ENCODE data around the gene GCC1.
"Not testable (repeated sequence)": the region's sequence is repeated elsewhere in the genome, so short reads cannot be mapped to it uniquely, and the experiment has no call there.

The GCC1 gene

DNA sequence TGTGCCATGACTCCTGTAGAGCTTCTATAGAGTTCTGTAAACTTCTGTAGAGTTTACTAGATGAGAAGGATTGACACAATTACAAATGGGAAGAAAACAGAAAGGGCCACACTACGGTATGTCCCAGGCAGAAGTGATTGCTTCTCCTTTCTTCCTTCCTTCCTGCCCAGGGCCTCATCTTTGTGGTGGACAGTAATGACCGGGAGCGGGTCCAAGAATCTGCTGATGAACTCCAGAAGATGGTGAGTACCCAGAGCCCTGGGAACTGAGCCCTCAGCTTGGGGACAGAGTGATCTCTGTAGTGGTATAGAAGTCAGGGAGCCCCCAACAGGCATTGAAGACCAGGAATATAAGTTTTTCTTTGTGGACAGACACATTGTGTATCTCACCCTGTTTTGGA lies 4.5 kb upstream of the GCC1 start:
- no peak for DNase-seq (ENCODE audit: low read depth in 2 of 2)

DNA sequence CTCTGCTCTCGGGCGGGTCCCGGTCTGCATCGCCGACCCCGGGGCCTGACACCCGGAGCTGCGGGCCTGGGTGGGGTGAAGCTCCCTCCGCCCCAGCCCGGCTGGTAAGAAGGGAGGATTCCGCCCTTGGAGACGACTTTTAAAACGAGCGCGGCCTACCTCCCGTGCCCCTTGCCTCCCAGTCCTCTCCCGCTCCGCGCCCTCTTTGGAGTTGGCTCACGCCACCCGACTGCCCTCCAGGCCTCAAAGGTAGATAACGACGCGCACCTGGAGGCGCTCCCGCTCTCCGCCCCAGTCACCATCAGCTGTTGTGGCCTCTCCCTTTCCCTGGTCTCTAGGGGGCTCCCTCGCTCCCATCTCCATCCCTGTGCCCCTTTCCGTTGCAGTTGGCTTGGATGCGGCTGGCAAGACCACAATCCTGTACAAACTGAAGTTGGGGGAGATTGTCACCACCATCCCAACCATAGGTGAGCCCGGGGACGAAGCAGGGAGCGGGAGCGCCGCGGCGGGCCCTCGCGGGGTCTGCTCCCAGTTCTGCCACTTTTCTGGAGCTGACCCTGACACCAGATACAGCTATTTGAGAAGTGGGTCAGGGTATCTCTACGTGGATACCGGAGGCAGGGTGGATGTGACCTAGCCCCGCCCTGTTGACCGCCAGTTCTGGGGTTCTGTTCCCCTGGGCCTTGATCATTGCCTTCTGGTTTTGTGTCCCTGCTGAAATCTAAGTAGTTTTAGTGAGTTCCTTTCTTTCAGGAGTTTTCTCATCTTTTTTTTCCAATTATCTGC lies 3.5 kb upstream of the GCC1 start:
- peak; percentile 16 to 24 for DNase-seq (ENCODE audit: low read depth in 2 of 2)

GRCh38 chr7:127588019-127588696 lies 2.8 kb upstream of the GCC1 start, which contains the start of gene ARF5:
ARF5 (plus strand) TSS chr7:127588411; CDS start chr7:127588499, 88 bp downstream.
- DNase-seq (ENCODE audit: low read depth in 2 of 2): peak; percentile 66 to 71

DNA sequence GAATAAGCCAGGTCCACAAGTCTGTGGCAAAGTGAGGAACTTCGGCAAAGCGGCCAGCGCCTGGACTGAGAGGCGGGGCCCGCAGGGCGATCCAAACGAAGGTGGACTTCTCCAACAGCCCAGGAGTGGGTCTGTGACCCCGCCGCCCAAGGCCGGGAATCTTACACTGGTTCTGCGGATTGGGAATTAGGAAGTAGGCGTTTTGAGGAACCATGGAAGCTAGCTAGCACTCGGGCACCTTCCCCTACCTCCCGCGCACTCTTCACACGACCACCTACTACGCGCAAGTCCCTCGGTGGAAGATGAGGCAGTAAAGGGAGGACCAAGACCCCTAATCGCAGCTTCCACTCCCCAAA lies 2.2 kb upstream of the GCC1 start:
- DNase-seq (ENCODE audit: low read depth in 2 of 2): no peak

DNA sequence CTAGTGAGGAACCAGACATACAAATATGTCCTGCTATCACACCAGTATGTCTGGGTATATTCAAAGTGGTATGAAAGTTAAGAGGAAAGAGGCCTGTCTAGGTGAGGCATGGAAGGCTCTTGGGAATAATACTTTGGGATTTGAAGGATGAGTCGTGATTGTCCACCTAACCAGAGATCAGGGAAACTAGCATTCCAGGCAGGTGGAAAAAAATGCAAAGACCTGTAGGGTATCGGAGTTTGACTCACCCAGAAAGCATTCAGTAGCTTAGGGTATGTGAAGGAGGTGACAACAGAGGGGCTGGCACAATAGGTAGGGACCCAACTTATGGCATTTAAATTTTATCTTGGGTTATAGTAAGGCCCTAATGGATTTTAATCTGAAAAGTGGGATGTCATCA lies 950 bp upstream of the GCC1 start:
- DNase-seq (ENCODE audit: low read depth in 2 of 2): no peak

- DNase-seq (ENCODE audit: low read depth in 2 of 2): no peak
Observed at GRCh38 chr7:127584648-127585043, 750 bp downstream of the GCC1 start.

- no peak for DNase-seq (ENCODE audit: low read depth in 2 of 2)
Observed at GRCh38 chr7:127582361-127582760, 3.0 kb downstream of the GCC1 start.

DNA sequence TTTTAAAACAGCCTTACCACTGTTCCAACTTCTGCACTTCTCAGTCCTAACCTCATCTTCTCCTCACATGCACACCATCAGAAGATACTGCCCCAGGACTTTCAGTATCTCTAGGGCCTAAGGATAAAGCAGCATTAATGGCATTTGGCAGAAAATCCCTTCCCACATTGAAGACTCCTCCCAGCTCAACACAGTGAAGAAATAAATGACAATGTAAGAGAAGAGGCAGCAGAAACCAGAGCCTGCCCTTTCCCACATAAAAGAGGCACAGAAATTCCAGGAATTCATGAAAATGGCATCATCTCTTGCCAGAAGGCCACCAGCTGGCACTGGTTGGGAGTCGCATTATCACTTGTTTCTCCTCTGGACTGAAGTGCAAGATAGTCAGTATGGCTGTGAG lies 3.7 kb downstream of the GCC1 start:
- DNase-seq (ENCODE audit: low read depth in 2 of 2): no peak

DNA sequence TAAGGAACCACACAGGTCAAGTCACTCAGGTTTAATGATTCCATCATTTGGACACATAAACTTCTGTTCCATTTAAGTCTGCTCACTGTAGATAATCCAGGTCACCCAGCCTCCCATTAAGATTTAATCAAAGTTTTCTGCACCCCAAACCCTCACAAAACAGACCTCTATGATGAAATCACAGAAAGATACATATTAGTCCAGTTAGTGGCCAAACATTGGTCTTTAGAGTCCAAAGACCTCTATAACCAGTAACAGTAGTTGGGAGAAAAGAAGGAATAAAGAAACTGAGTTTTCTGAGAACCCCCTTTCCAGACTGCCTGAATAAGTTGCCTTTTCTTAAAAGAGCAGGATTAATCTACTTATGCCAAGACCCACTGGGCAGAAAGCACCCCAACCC lies 4.8 kb downstream of the GCC1 start:
- DNase-seq (ENCODE audit: low read depth in 2 of 2): no peak

DNA sequence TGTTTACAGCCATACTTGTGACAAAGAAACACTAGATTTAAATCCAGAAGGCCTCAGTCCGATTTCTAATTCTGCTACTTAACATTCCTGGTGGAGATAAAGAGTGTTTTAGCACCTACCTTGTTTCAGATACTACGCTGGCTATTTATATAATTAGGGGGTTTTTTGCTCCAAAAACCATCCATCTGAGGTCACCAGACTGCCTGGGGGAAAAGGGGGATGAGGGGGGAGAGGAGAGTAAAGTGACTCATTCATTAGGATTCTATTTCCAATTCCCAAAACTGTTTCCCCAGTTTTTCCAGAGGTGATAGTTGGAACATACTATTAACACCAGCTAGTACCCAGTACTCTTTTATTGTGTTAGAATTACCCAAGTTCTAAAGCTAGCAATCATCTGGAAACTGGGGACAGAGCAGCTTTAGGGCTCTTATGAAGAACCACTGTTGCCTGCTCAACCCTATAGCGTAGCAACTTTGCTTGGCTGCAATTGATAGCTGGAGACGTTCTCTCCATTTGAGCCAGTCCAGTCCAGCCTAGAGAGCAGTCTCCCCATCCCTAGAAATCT lies 6.6 kb downstream of the GCC1 start:
- DNase-seq (ENCODE audit: low read depth in 2 of 2): no peak

GRCh38 chr7:127578036-127578684 lies 7.2 kb downstream of the GCC1 start:
- DNase-seq (ENCODE audit: low read depth in 2 of 2): peak in 1 of 2 experiments; percentile 15

DNA sequence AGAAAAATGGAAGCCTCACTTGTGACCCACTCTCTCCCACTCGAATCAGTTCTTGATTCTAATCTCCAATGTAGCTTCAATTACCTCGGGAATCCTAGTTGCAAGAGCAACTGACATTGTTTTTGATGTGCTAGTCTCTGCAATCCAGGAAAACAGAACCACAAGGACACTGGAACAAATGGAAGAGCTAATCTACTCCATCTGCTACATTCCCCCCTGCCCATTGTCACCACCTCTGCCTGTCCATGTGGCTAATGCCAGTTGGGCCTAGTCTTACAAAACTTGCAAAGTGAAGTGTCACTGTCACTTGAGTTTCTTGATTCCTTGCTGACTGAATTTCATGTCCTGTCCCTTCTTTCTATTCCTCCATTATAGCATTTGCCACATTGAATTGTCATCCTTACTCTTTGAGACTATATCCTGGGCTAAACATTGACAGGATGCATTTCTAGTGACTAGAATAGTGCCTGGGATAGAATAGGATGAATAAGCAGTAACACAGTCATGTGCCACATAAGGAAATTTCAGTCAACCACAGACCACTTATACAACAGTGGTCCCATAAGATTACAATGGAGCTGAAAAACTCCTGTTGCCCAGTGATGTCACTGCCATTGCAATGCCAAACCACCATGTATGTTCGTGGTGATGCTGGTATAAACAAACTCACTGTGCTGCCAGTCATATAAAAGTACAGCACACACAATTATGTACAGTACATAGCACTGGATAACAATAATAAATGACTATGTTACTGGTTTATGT lies 13.5 kb downstream of the GCC1 start:
- no peak for DNase-seq (ENCODE audit: low read depth in 2 of 2)

GRCh38 chr7:127568034-127568433 lies 17.4 kb downstream of the GCC1 start:
- not testable (repeated sequence) for DNase-seq (ENCODE audit: low read depth in 2 of 2)

GRCh38 chr7:127566242-127566641 lies 19.2 kb downstream of the GCC1 start:
- DNase-seq (ENCODE audit: low read depth in 2 of 2): no peak

DNA sequence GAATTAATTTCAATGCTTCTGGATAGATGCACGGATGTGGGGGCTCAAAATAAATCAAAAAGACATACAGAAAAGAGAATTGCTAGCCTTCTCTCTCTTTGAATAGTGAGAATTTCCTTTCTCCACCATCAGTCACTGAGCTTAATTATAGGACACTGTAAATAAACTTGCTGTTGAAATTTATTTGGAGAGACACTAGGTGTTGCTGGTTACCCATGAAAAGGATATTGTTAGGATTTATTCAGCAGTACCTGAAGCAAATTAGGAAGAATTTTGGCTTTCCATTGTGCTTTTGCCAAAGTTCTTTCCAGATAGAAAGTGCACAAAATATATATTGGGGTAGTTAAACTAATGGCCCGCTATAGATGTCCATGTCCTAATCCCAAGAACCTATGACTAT lies 27.6 kb downstream of the GCC1 start:
- no peak for DNase-seq (ENCODE audit: low read depth in 2 of 2)

DNA sequence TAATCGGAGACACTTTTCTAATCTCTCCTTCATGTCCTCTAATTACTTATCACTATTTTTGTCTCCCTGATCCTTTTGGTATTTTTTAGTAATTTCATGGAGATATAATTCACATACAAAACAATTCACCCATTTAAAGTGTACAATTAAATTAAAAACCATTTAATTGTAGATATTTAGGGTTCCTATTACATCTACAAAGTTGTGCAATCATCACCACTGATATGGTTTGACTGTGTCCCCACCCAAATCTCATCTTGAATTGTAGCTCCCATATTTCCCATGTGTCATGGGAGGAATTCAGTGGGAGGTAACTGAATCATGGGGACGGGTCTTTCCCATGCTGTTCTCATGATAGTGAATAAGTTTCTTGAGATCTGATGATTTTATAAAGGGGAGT lies 29.0 kb downstream of the GCC1 start:
- no peak for DNase-seq (ENCODE audit: low read depth in 2 of 2)

GRCh38 chr7:127551941-127552340 lies 33.5 kb downstream of the GCC1 start:
- DNase-seq (ENCODE audit: low read depth in 2 of 2): no peak

DNA sequence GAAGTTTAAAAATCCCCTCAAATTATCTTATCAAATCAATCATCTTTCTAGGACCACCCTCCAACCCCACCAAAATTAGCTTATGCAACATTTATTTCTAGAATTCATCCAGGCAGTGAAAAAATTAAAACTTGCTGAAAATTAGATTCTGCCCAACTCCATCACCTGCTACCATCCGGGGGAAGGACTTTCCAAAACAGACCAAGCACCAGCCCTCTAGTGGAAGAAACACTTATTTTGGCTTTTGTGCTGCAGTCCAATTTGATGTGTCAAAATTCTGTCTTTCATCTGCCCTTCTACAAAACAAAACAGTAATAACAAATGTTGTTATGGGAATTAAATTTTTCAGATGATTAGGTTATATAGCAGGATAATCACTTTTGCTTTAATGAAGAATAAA lies 35.1 kb downstream of the GCC1 start:
- DNase-seq (ENCODE audit: low read depth in 2 of 2): no peak

- no peak for DNase-seq (ENCODE audit: low read depth in 2 of 2)
Observed at GRCh38 chr7:127546313-127546712, 39.1 kb downstream of the GCC1 start.

- DNase-seq (ENCODE audit: low read depth in 2 of 2): no peak
Observed at GRCh38 chr7:127541548-127541947, 43.8 kb downstream of the GCC1 start.

GRCh38 chr7:127540461-127540860 lies 44.9 kb downstream of the GCC1 start:
- DNase-seq (ENCODE audit: low read depth in 2 of 2): not testable (repeated sequence)

DNA sequence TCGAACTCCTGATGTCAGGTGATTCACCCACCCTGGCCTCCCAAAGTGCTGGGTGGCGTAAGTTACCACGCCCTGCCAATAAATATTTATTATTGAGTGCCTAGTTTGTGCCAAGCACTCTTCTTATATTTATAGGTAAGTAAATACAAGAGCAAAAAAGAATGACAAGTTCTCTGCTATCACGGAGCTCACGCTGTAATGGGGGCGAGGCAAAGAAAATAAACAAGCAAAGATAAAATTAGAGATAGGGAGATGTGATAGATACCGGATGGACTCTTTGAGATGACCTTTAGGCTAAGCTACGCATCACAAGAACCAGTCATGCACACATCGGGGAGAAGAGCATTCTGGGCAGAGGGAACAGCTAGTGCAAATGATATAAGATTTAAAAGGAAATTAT lies 46.3 kb downstream of the GCC1 start:
- no peak for DNase-seq (ENCODE audit: low read depth in 2 of 2)
